ENCODE data around the gene PRKRA.

- TF ChIP-seq, protein P1, sequence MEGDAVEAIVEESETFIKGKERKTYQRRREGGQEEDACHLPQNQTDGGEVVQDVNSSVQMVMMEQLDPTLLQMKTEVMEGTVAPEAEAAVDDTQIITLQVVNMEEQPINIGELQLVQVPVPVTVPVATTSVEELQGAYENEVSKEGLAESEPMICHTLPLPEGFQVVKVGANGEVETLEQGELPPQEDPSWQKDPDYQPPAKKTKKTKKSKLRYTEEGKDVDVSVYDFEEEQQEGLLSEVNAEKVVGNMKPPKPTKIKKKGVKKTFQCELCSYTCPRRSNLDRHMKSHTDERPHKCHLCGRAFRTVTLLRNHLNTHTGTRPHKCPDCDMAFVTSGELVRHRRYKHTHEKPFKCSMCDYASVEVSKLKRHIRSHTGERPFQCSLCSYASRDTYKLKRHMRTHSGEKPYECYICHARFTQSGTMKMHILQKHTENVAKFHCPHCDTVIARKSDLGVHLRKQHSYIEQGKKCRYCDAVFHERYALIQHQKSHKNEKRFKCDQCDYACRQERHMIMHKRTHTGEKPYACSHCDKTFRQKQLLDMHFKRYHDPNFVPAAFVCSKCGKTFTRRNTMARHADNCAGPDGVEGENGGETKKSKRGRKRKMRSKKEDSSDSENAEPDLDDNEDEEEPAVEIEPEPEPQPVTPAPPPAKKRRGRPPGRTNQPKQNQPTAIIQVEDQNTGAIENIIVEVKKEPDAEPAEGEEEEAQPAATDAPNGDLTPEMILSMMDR (conservative IDR thresholded peaks at IDR 0.05; ENCODE audit: low read length): peak; percentile 25; the same call in 1 of the 2 replicates
- TF ChIP-seq EZH2phosphoT487 (IDR thresholded peaks at IDR 0.05; ENCODE audit: borderline replicate concordance): no peak
Observed at GRCh38 chr2:178479275-178479616, 28.3 kb upstream of the PRKRA start.
